K562 (cell line): ENCODE data around the gene PRKG2. TPM values are rescaled to one million over a fixed set of nuclear protein-coding genes. Genes with fewer than 3 reads are reported as not detected.

Source experiments
- ATAC-seq: fragments of 200-7000 bp; cut with Tn5 transposase; 3 replicates; pipeline ENCODE4 v1.9.1; 2020; ENCODE audit warnings: moderate library complexity
- BruUV-seq: library from RNA; stranded (reverse); fragments of 400-500 nt; replicated peaks from 2 replicates; lab custom pipeline; 2021; lab: Mats Ljungman, UMichigan
- CTCF ChIA-PET: fragments of 300-600 bp; formaldehyde crosslinking; extraction: SDS; loops from one replicate; lab custom pipeline; 2021; ENCODE audit warnings: low intra/inter-chr PET ratio; lab: Yijun Ruan, JAX
- POLR2A ChIA-PET: fragments of 300-600, 350-650 bp; sonication (Branson Sonifier 250); formaldehyde crosslinking; extraction: SDS; loops from one replicate; lab custom pipeline; 2021; ENCODE audit warnings: antibody characterized with exemption, inconsistent platforms; lab: Yijun Ruan, JAX
- DNase-seq, 4 experiments: peaks; one replicate each; pipeline versions ENCODE4 v3.0.0 to v3.0.0-alpha.2; 2011 to 2018; ENCODE audit warnings: low spot score in 3 of 4, mixed read lengths in 3 of 4; ENCODE audit errors: extremely low read depth in 1 of 4
- FAIRE-seq: peaks from 2 replicates; lab custom pipeline; 2011; peaks lifted over from hg19 to GRCh38; lab: Jason Lieb, UNC
- H2AFZ ChIP-seq: 2 replicates; pipeline ENCODE4 v1.6.0; 2011; ENCODE audit warnings: low read depth, low read length, control low read depth, inconsistent platforms
- H3K27ac ChIP-seq: fragments of 200-600 bp; 3 replicates; pipeline ENCODE4 v1.8.0; 2011; ENCODE audit warnings: low read depth, mild to moderate bottlenecking, control low read depth, inconsistent platforms, low read length, moderate library complexity, mixed read lengths; ENCODE audit errors: extremely low read depth
- H3K27me3 ChIP-seq, 2 experiments: fragments of 300-600 bp in 1 of 2; 2 replicates in 1 of 2; 3 replicates in 1 of 2; pipeline versions ENCODE4 v1.6.0 to v1.8.0; 2011; ENCODE audit warnings: inconsistent platforms in 2 of 2, low read length in 2 of 2, mild to moderate bottlenecking in 1 of 2, mixed read lengths in 1 of 2, moderate library complexity in 1 of 2; ENCODE audit not compliant: control insufficient read depth in 2 of 2, insufficient read depth in 2 of 2
- H3K36me3 ChIP-seq: fragments of 300-600 bp; 3 replicates; pipeline ENCODE4 v1.8.0; 2011; ENCODE audit warnings: mild to moderate bottlenecking, low read length, inconsistent platforms; ENCODE audit not compliant: control insufficient read depth, insufficient read depth
- H3K4me1 ChIP-seq, 2 experiments: fragments of 200-600 bp in 1 of 2; replicated peaks in 1 of 2; 2 replicates in 1 of 2; 3 replicates in 1 of 2; pipeline versions ENCODE4 v1.5.1 to v1.8.0; 2011; ENCODE audit warnings: inconsistent platforms in 2 of 2, low read length in 2 of 2, mild to moderate bottlenecking in 1 of 2, mixed read lengths in 1 of 2, moderate library complexity in 1 of 2; ENCODE audit not compliant: control insufficient read depth in 2 of 2, insufficient read depth in 2 of 2
- H3K4me2 ChIP-seq: 2 replicates; pipeline ENCODE4 v1.6.1; 2011; ENCODE audit warnings: low read length, control low read depth, inconsistent platforms, mixed read lengths; ENCODE audit not compliant: insufficient read depth
- H3K4me3 ChIP-seq: fragments of 200-600 bp; sonication (generic), shearing (Covaris generic); 2 replicates; pipeline ENCODE4 v1.5.1; 2016; ENCODE audit warnings: control low read depth, inconsistent platforms
- H3K79me2 ChIP-seq: fragments of 200-600 bp; 3 replicates; pipeline ENCODE4 v1.8.0; 2011; ENCODE audit warnings: low read length, inconsistent platforms; ENCODE audit not compliant: control insufficient read depth, insufficient read depth
- H3K9ac ChIP-seq, 2 experiments: 2 replicates each; pipeline versions ENCODE4 v1.6.0 to v1.6.1; 2011; ENCODE audit warnings: low read depth in 2 of 2, low read length in 2 of 2, control low read depth in 1 of 2, inconsistent platforms in 1 of 2, mild to moderate bottlenecking in 1 of 2, mixed read lengths in 1 of 2; ENCODE audit not compliant: insufficient read depth in 1 of 2
- H3K9me1 ChIP-seq: one replicate; pipeline ENCODE4 v1.6.0; 2011; ENCODE audit warnings: inconsistent platforms, mild to moderate bottlenecking, low read length, moderate library complexity; ENCODE audit not compliant: control insufficient read depth, insufficient read depth
- H3K9me3 ChIP-seq: replicated peaks from 2 replicates; pipeline ENCODE4 v1.5.1; 2011; ENCODE audit warnings: low read depth, low read length, inconsistent platforms; ENCODE audit not compliant: control insufficient read depth, insufficient read depth
- H4K20me1 ChIP-seq: replicated peaks from 2 replicates; pipeline ENCODE4 v1.6.1; 2011; ENCODE audit warnings: low read length, inconsistent platforms, mixed read lengths; ENCODE audit not compliant: control insufficient read depth, insufficient read depth
- PTRF ChIP-seq: fragments of 450-650 bp; IDR thresholded peaks from 2 replicates; pipeline ENCODE4 v1.6.1; 2016; ENCODE audit warnings: mild to moderate bottlenecking, missing genetic modification characterization, missing compliant biosample characterization
- ZNF668 ChIP-seq: fragments of 250-450 bp; sonication (Bioruptor Pico); IDR thresholded peaks from 2 replicates; pipeline ENCODE4 v1.8.0; 2022; ENCODE audit warnings: mild to moderate bottlenecking, inconsistent platforms
- WGBS: fragments of 100-300 bp; shearing (Covaris generic); methylation state at CpG from one replicate; pipeline ENCODE4 v1.1.6; 2016; ENCODE audit warnings: low coverage, mixed read lengths; ENCODE audit not compliant: insufficient coverage; ENCODE audit errors: missing lambda C conversion rate; 5-methylcytosine and 5-hydroxymethylcytosine counted together
- in situ Hi-C: fragments of 300-500 bp; cut with MboI; formaldehyde crosslinking; loops from 4 replicates; pipeline ENCODE4 v1.15.0; 2018; ENCODE audit warnings: inconsistent platforms, mixed read lengths
- intact Hi-C: fragments of 100-400 bp; cut with micrococcal nuclease; formaldehyde crosslinking; loops from 2 replicates; pipeline ENCODE4 v1.14.2; 2022
- polyA plus RNA-seq, 8 experiments: library from polyadenylated mRNA; depleted of rRNA in 4 of 8; stranded (reverse) in 5 of 8; unstranded in 3 of 8; fragments of >200 nt; fragmentation: Nextera tagmentation in 2 of 8; fragmentation: Illumina TruSeq in 1 of 8; extraction: Ambion mirVana in 2 of 8; extraction: Trizol in 1 of 8; gene quantifications; 2 replicates each; pipeline versions ENCODE4 v1.2.1 to v1.2.3, GENCODE V29; 2011 to 2014; ENCODE audit warnings: inconsistent platforms in 1 of 8, missing spikeins in 1 of 8
- total RNA-seq, 7 experiments: library from RNA; depleted of rRNA in 6 of 7; stranded (reverse); fragments of >200 nt in 6 of 7; fragmentation: Illumina TruSeq in 2 of 7; extraction: Trizol in 2 of 7; gene quantifications; 2 replicates each; pipeline versions ENCODE4 v1.2.1 to v1.2.3, GENCODE V29; 2011 to 2021; ENCODE audit warnings: low replicate concordance in 1 of 7
- TF ChIP-seq, protein P1 (sequence below): sonication (generic); formaldehyde crosslinking; IDR thresholded peaks from 2 replicates; pipeline ENCODE4 v1.5.0; 2020; ENCODE audit warnings: missing genetic modification reagents
- TF ChIP-seq, protein P2 (sequence below): sonication (generic); formaldehyde crosslinking; IDR thresholded peaks from 2 replicates; pipeline ENCODE4 v1.8.1; 2022; ENCODE audit warnings: missing genetic modification reagents
- TF ChIP-seq, protein P3 (sequence below): sonication (generic); formaldehyde crosslinking; IDR thresholded peaks from 2 replicates; pipeline ENCODE4 v1.8.0; 2023; ENCODE audit warnings: missing genetic modification reagents, mild to moderate bottlenecking, borderline replicate concordance

Gene PRKG2
- total and polyA plus RNA-seq, 9 of the 15 experiments (the other 6 are each of a cell fraction or from before 2014, with no cell fraction given), result 0.01 to 0.68 (median 0.34) TPM

DNA sequence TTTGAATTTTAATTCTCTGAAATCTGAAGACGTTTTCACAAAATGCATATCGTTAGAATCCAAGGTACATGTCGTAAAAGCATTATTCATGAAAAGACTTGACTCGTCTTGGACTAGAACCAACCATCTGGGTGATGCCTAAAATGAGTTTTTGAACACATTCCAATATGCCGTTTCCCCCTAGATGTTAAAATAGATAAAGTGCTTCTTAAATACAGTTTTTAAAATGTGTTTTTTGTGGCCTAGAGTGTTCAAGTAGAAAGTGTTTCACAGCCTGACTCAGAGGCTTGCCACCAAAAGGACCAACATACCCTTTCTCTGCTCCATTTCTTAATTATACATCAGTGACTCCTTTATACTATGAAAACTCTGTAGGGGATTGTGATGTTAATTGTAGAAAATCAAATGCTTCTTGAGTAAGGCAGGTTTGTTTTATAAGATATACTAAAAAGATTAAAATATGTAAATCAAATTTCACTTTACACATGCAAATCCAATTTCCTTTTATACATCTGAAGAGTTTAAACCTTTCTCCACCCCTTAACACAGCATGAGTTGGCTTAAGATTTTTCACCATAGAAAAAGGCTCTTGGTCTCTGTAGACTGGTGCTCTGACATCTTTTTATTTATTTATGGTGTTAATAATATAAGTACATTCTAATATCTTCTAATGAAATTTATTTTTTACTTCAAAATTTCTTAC is 48.4 kb downstream of the PRKG2 start:
- CTCF ChIA-PET, result no interaction called here
- ATAC-seq (no peak), DNase-seq (no peak), FAIRE-seq (no peak)
- in situ Hi-C loops (no loop called here), intact Hi-C loops (no loop called here)
- no TSS peak for BruUV-seq
- WGBS, result under 1% methylated on average over 5 of the region's 5 CpGs
- H3K9ac ChIP-seq, result no peak overlapping the region
- no peak for TF ChIP-seq PTRF (tag)
- TF ChIP-seq, protein P1, sequence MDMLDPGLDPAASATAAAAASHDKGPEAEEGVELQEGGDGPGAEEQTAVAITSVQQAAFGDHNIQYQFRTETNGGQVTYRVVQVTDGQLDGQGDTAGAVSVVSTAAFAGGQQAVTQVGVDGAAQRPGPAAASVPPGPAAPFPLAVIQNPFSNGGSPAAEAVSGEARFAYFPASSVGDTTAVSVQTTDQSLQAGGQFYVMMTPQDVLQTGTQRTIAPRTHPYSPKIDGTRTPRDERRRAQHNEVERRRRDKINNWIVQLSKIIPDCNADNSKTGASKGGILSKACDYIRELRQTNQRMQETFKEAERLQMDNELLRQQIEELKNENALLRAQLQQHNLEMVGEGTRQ (CRISPR knock-in tag), result no peak
- TF ChIP-seq, protein P2, sequence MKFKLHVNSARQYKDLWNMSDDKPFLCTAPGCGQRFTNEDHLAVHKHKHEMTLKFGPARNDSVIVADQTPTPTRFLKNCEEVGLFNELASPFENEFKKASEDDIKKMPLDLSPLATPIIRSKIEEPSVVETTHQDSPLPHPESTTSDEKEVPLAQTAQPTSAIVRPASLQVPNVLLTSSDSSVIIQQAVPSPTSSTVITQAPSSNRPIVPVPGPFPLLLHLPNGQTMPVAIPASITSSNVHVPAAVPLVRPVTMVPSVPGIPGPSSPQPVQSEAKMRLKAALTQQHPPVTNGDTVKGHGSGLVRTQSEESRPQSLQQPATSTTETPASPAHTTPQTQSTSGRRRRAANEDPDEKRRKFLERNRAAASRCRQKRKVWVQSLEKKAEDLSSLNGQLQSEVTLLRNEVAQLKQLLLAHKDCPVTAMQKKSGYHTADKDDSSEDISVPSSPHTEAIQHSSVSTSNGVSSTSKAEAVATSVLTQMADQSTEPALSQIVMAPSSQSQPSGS (CRISPR knock-in tag), result no peak
- TF ChIP-seq ZNF668 (CRISPR knock-in tag), result no peak
- TF ChIP-seq, protein P3, sequence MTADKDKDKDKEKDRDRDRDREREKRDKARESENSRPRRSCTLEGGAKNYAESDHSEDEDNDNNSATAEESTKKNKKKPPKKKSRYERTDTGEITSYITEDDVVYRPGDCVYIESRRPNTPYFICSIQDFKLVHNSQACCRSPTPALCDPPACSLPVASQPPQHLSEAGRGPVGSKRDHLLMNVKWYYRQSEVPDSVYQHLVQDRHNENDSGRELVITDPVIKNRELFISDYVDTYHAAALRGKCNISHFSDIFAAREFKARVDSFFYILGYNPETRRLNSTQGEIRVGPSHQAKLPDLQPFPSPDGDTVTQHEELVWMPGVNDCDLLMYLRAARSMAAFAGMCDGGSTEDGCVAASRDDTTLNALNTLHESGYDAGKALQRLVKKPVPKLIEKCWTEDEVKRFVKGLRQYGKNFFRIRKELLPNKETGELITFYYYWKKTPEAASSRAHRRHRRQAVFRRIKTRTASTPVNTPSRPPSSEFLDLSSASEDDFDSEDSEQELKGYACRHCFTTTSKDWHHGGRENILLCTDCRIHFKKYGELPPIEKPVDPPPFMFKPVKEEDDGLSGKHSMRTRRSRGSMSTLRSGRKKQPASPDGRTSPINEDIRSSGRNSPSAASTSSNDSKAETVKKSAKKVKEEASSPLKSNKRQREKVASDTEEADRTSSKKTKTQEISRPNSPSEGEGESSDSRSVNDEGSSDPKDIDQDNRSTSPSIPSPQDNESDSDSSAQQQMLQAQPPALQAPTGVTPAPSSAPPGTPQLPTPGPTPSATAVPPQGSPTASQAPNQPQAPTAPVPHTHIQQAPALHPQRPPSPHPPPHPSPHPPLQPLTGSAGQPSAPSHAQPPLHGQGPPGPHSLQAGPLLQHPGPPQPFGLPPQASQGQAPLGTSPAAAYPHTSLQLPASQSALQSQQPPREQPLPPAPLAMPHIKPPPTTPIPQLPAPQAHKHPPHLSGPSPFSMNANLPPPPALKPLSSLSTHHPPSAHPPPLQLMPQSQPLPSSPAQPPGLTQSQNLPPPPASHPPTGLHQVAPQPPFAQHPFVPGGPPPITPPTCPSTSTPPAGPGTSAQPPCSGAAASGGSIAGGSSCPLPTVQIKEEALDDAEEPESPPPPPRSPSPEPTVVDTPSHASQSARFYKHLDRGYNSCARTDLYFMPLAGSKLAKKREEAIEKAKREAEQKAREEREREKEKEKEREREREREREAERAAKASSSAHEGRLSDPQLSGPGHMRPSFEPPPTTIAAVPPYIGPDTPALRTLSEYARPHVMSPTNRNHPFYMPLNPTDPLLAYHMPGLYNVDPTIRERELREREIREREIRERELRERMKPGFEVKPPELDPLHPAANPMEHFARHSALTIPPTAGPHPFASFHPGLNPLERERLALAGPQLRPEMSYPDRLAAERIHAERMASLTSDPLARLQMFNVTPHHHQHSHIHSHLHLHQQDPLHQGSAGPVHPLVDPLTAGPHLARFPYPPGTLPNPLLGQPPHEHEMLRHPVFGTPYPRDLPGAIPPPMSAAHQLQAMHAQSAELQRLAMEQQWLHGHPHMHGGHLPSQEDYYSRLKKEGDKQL (CRISPR knock-in tag), result no peak
- H3K9me3 ChIP-seq, result no peaks in the 10 kb centered on the region
- no peak overlapping the region for H3K4me2 ChIP-seq
- no peak overlapping the region for H3K4me3 ChIP-seq
- no peak overlapping the region for H2AFZ ChIP-seq
- no peaks in the 10 kb centered on the region for H3K4me1 ChIP-seq
- no peaks in the 10 kb centered on the region for H3K36me3 ChIP-seq
- H3K9me1 ChIP-seq, result no peaks in the 10 kb centered on the region
- H4K20me1 ChIP-seq, result no peaks in the 10 kb centered on the region
- POLR2A ChIA-PET, result no interaction called here
- no peaks in the 10 kb centered on the region for H3K79me2 ChIP-seq
- no peaks in the 10 kb centered on the region for H3K27me3 ChIP-seq
- H3K27ac ChIP-seq, result no peak overlapping the region
